AG09319 (cell line): ENCODE results near the gene CUL1.

Experiments used
- DNase-seq: peaks from one replicate; pipeline ENCODE4 v3.0.0-alpha.2; 2010; ENCODE audit warnings: low read depth; ENCODE audit errors: extremely low read depth
- CTCF ChIP-seq: IDR thresholded peaks from 2 replicates; pipeline ENCODE4 v1.5.1; 2011; ENCODE audit warnings: low read depth, mild to moderate bottlenecking, inconsistent platforms, low read length, moderate library complexity

The CUL1 gene

GRCh38 chr7:148726385-148726784 lies 27.7 kb downstream of the CUL1 start:
- TF ChIP-seq CTCF = no peak
- DNase-seq = no peak

GRCh38 chr7:148727501-148728278 lies 29.0 kb downstream of the CUL1 start:
- no peak for DNase-seq
- no peak for TF ChIP-seq CTCF

GRCh38 chr7:148729984-148730733 lies 31.5 kb downstream of the CUL1 start:
- DNase-seq = peak; percentile 20
- TF ChIP-seq CTCF = no peak

GRCh38 chr7:148732862-148733261 lies 34.2 kb downstream of the CUL1 start:
- no peak for TF ChIP-seq CTCF
- no peak for DNase-seq

GRCh38 chr7:148733496-148733895 lies 34.8 kb downstream of the CUL1 start:
- no peak for DNase-seq
- no peak for TF ChIP-seq CTCF

GRCh38 chr7:148735141-148735540 lies 36.4 kb downstream of the CUL1 start:
- no peak for DNase-seq
- no peak for TF ChIP-seq CTCF

GRCh38 chr7:148735967-148736366 lies 37.3 kb downstream of the CUL1 start:
- no peak for DNase-seq
- TF ChIP-seq CTCF = no peak
